WTC11 (cell line): ENCODE results near the gene BAIAP2L2. TPM values are rescaled to one million over a fixed set of nuclear protein-coding genes. Genes with fewer than 3 reads are reported as not detected.

Experiments
- ATAC-seq: fragments of 200-7000 bp; cut with Tn5 transposase; 2 replicates; pipeline ENCODE4 v1.10.0; 2021; ENCODE audit warnings: mild to moderate bottlenecking, moderate library complexity
- CTCF ChIA-PET: fragments of 300-600 bp; sonication (Branson Sonifier 250); formaldehyde crosslinking; loops from one replicate; lab custom pipeline; 2021; ENCODE audit warnings: antibody characterized with exemption; lab: Charles Lee
- POLR2A ChIA-PET: fragments of 350-600 bp; sonication (Branson Sonifier 250); formaldehyde crosslinking; loops from one replicate; lab custom pipeline; 2021; ENCODE audit warnings: antibody characterized with exemption; lab: Charles Lee
- DNase-seq: peaks from one replicate; pipeline ENCODE4 v3.0.0; 2021; ENCODE audit warnings: low spot score
- H3K27ac Mint-ChIP-seq: 2 replicates; pipeline ENCODE4 v1.8.0; 2021; ENCODE audit warnings: mixed read lengths
- H3K27me3 Mint-ChIP-seq: 2 replicates; pipeline ENCODE4 v1.8.0; 2021; ENCODE audit warnings: low read depth, mild to moderate bottlenecking, moderate library complexity, mixed read lengths
- H3K36me3 Mint-ChIP-seq: 2 replicates; pipeline ENCODE4 v1.8.0; 2021; ENCODE audit warnings: mixed read lengths
- H3K4me1 Mint-ChIP-seq: 2 replicates; pipeline ENCODE4 v1.8.0; 2022; ENCODE audit warnings: mixed read lengths
- H3K4me3 Mint-ChIP-seq: 2 replicates; pipeline ENCODE4 v1.8.0; 2021; ENCODE audit warnings: mild to moderate bottlenecking, moderate library complexity, mixed read lengths
- H3K9me3 Mint-ChIP-seq: 2 replicates; pipeline ENCODE4 v1.8.0; 2021; ENCODE audit warnings: mixed read lengths
- CBFB ChIP-seq: sonication (generic); formaldehyde crosslinking; IDR thresholded peaks from 2 replicates; pipeline ENCODE4 v1.8.1; 2022; ENCODE audit warnings: mild to moderate bottlenecking, low read depth, missing genetic modification reagents
- CREM ChIP-seq: sonication (generic); formaldehyde crosslinking; IDR thresholded peaks from 2 replicates; pipeline ENCODE4 v1.8.1; 2022; ENCODE audit warnings: mild to moderate bottlenecking, missing genetic modification reagents, moderate library complexity
- ETV6 ChIP-seq: sonication (generic); formaldehyde crosslinking; IDR thresholded peaks from 2 replicates; pipeline ENCODE4 v1.8.1; 2022; ENCODE audit warnings: mild to moderate bottlenecking, missing genetic modification reagents
- FOXK1 ChIP-seq: sonication (generic); formaldehyde crosslinking; IDR thresholded peaks from 2 replicates; pipeline ENCODE4 v1.8.0; 2022; ENCODE audit warnings: mild to moderate bottlenecking, moderate library complexity, missing genetic modification reagents
- GABPB1 ChIP-seq: sonication (generic); formaldehyde crosslinking; IDR thresholded peaks from 2 replicates; pipeline ENCODE4 v1.8.1; 2023; ENCODE audit warnings: mild to moderate bottlenecking, missing genetic modification reagents
- IRF2 ChIP-seq: sonication (generic); formaldehyde crosslinking; IDR thresholded peaks from 2 replicates; pipeline ENCODE4 v1.8.0; 2022; ENCODE audit warnings: low read depth, missing genetic modification reagents, borderline replicate concordance
- NFYB ChIP-seq: sonication (generic); formaldehyde crosslinking; conservative IDR thresholded peaks from 2 replicates; pipeline ENCODE4 v1.8.0; 2022; ENCODE audit warnings: low read depth, missing genetic modification reagents
- SP1 ChIP-seq: sonication (generic); formaldehyde crosslinking; conservative IDR thresholded peaks from 2 replicates; pipeline ENCODE4 v1.8.1; 2022; ENCODE audit warnings: missing genetic modification reagents
- TCF7 ChIP-seq: sonication (generic); formaldehyde crosslinking; IDR thresholded peaks from 2 replicates; pipeline ENCODE4 v1.8.0; 2022; ENCODE audit warnings: mild to moderate bottlenecking, low read depth, missing genetic modification reagents, moderate library complexity
- TP53 ChIP-seq: sonication (generic); formaldehyde crosslinking; IDR thresholded peaks from 2 replicates; pipeline ENCODE4 v1.8.1; 2023; ENCODE audit warnings: mild to moderate bottlenecking, missing genetic modification reagents
- ZNF121 ChIP-seq: sonication (generic); formaldehyde crosslinking; IDR thresholded peaks from 2 replicates; pipeline ENCODE4 v1.8.0; 2023; ENCODE audit warnings: missing genetic modification reagents
- total RNA-seq: library from RNA; stranded (reverse); gene quantifications from 3 replicates; pipeline ENCODE4 v1.2.3, GENCODE V29; 2021
- TF ChIP-seq, protein P1 (sequence below): sonication (generic); formaldehyde crosslinking; IDR thresholded peaks from 2 replicates; pipeline ENCODE4 v1.8.1; 2023; ENCODE audit warnings: mild to moderate bottlenecking, missing genetic modification reagents
- TF ChIP-seq, protein P2 (sequence below): sonication (generic); formaldehyde crosslinking; IDR thresholded peaks from 2 replicates; pipeline ENCODE4 v1.8.0; 2022; ENCODE audit warnings: mild to moderate bottlenecking, missing genetic modification reagents
- TF ChIP-seq, protein P3 (sequence below): sonication (generic); formaldehyde crosslinking; IDR thresholded peaks from 2 replicates; pipeline ENCODE4 v1.8.1; 2022; ENCODE audit warnings: missing genetic modification reagents, borderline replicate concordance
- TF ChIP-seq, protein P4 (sequence below): fragments of 250-450 bp; sonication (Bioruptor Pico); IDR thresholded peaks from 2 replicates; pipeline ENCODE4 v2.1.2; 2022; ENCODE audit warnings: mild to moderate bottlenecking, moderate library complexity
- TF ChIP-seq, protein P5 (sequence below): sonication (generic); formaldehyde crosslinking; IDR thresholded peaks from 2 replicates; pipeline ENCODE4 v1.8.1; 2023; ENCODE audit warnings: mild to moderate bottlenecking, missing genetic modification reagents, moderate library complexity
- TF ChIP-seq, protein P6 (sequence below): sonication (generic); formaldehyde crosslinking; IDR thresholded peaks from 2 replicates; pipeline ENCODE4 v1.8.1; 2022; ENCODE audit warnings: mild to moderate bottlenecking, missing genetic modification reagents, moderate library complexity, borderline replicate concordance

Gene BAIAP2L2
- total RNA-seq, 1 experiment from 2014 or later, result 3.0 TPM

DNA sequence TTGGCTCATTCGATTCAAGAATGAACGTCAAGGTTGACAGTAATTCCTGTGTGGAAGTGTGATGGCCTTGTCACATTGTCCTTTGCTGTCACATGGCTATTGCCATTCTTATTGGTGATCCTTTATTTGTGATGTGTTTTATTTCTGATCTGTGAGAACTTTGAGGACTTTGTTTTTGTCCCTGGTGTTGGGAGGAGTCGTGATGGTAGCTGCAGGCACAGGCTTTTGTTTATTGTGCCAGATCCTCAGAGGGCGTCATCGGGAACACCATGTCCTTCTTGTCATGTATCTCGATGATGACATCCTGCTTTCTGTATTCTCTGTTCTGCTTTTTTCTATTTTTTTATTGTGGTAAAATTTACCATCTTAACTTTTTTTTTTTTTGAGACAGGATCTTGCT is 47.7 kb downstream of the BAIAP2L2 start (continued):
- TF ChIP-seq, protein P1, sequence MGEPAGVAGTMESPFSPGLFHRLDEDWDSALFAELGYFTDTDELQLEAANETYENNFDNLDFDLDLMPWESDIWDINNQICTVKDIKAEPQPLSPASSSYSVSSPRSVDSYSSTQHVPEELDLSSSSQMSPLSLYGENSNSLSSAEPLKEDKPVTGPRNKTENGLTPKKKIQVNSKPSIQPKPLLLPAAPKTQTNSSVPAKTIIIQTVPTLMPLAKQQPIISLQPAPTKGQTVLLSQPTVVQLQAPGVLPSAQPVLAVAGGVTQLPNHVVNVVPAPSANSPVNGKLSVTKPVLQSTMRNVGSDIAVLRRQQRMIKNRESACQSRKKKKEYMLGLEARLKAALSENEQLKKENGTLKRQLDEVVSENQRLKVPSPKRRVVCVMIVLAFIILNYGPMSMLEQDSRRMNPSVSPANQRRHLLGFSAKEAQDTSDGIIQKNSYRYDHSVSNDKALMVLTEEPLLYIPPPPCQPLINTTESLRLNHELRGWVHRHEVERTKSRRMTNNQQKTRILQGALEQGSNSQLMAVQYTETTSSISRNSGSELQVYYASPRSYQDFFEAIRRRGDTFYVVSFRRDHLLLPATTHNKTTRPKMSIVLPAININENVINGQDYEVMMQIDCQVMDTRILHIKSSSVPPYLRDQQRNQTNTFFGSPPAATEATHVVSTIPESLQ (CRISPR knock-in tag), result no peak
- TF ChIP-seq TCF7 (CRISPR knock-in tag) (no peak), TP53 (CRISPR knock-in tag) (no peak), CBFB (CRISPR knock-in tag) (no peak)

GRCh38 chr22:38056969-38057891 is 53.3 kb downstream of the BAIAP2L2 start, which contains the start of gene PICK1:
PICK1 (plus strand) TSS chr22:38057404; CDS start chr22:38057810, 406 bp downstream.
- DNase-seq (peak; percentile 95), ATAC-seq (peak; percentile 78)
- Mint-ChIP-seq H3K27me3 (no peaks in the 10 kb centered on the region; the same call in 1 of the 2 replicates), H3K9me3 (no peaks in the 10 kb centered on the region), H3K4me3 (peak within 1 kb of the TSS; percentile 94), H3K4me1 (peaks cover 10% of the 10 kb centered on the region), H3K36me3 (peaks cover 13% of the 10 kb centered on the region), H3K27ac (peak within 1 kb of the TSS; percentile 100)
- ChIA-PET POLR2A (interaction anchor here (0.9 to 1.2 kb wide), 3 partner anchors 12 to 89 kb away, joined by 3 to 4 read pairs (median 3); no protein-coding TSS in a partner anchor), CTCF (interaction anchor here (0.6 to 3.4 kb wide), 9 partner anchors 10 to 87 kb away, joined by 3 to 23 read pairs (median 4); no protein-coding TSS in a partner anchor)
- TF ChIP-seq, protein P2, sequence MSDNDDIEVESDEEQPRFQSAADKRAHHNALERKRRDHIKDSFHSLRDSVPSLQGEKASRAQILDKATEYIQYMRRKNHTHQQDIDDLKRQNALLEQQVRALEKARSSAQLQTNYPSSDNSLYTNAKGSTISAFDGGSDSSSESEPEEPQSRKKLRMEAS, result peak; percentile 59
- TF ChIP-seq, protein P3, sequence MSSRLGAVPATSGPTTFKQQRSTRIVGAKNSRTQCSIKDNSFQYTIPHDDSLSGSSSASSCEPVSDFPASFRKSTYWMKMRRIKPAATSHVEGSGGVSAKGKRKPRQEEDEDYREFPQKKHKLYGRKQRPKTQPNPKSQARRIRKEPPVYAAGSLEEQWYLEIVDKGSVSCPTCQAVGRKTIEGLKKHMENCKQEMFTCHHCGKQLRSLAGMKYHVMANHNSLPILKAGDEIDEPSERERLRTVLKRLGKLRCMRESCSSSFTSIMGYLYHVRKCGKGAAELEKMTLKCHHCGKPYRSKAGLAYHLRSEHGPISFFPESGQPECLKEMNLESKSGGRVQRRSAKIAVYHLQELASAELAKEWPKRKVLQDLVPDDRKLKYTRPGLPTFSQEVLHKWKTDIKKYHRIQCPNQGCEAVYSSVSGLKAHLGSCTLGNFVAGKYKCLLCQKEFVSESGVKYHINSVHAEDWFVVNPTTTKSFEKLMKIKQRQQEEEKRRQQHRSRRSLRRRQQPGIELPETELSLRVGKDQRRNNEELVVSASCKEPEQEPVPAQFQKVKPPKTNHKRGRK (CRISPR knock-in tag), result no peak
- TF ChIP-seq CREM (peak; percentile 95), ETV6 (peak; percentile 79; the same call in 1 of the 2 replicates), GABPB1 (CRISPR knock-in tag) (peak; percentile 81), ZNF121 (CRISPR knock-in tag) (peak; percentile 66), NFYB (peak; percentile 64), SP1 (CRISPR knock-in tag) (peak; percentile 90), IRF2 (CRISPR knock-in tag) (no peak), FOXK1 (CRISPR knock-in tag) (peak; percentile 78)
- TF ChIP-seq, protein P4, sequence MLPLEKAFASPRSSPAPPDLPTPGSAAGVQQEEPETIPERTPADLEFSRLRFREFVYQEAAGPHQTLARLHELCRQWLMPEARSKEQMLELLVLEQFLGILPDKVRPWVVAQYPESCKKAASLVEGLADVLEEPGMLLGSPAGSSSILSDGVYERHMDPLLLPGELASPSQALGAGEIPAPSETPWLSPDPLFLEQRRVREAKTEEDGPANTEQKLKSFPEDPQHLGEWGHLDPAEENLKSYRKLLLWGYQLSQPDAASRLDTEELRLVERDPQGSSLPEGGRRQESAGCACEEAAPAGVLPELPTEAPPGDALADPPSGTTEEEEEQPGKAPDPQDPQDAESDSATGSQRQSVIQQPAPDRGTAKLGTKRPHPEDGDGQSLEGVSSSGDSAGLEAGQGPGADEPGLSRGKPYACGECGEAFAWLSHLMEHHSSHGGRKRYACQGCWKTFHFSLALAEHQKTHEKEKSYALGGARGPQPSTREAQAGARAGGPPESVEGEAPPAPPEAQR, result no peak
- TF ChIP-seq, protein P5, sequence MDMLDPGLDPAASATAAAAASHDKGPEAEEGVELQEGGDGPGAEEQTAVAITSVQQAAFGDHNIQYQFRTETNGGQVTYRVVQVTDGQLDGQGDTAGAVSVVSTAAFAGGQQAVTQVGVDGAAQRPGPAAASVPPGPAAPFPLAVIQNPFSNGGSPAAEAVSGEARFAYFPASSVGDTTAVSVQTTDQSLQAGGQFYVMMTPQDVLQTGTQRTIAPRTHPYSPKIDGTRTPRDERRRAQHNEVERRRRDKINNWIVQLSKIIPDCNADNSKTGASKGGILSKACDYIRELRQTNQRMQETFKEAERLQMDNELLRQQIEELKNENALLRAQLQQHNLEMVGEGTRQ (CRISPR knock-in tag), result 0 out of 2 replicates have a peak, but pooled peaks have one; percentile 10
- TF ChIP-seq, protein P6, sequence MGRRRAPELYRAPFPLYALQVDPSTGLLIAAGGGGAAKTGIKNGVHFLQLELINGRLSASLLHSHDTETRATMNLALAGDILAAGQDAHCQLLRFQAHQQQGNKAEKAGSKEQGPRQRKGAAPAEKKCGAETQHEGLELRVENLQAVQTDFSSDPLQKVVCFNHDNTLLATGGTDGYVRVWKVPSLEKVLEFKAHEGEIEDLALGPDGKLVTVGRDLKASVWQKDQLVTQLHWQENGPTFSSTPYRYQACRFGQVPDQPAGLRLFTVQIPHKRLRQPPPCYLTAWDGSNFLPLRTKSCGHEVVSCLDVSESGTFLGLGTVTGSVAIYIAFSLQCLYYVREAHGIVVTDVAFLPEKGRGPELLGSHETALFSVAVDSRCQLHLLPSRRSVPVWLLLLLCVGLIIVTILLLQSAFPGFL, result no peak
